Muscle of leg (tissue), 16 donors: ENCODE measurements around the gene CDKAL1. TPM values are rescaled to one million over a fixed set of nuclear protein-coding genes. Genes with fewer than 3 reads are reported as not detected.
A peak's percentile ranks its signal among the peaks of the same experiment; 100 is the strongest.

Experiments used
- DNase-seq: peaks from one replicate; pipeline ENCODE4 v3.0.0; 2013
- H3K27ac ChIP-seq: one replicate; pipeline ENCODE4 v1.5.1; 2013; ENCODE audit warnings: mild to moderate bottlenecking, low read length, control low read depth
- H3K27me3 ChIP-seq: one replicate; pipeline ENCODE4 v1.6.1; 2013; ENCODE audit warnings: low read length; ENCODE audit not compliant: control insufficient read depth, insufficient read depth
- H3K36me3 ChIP-seq: one replicate; pipeline ENCODE4 v1.6.1; 2013; ENCODE audit warnings: low read length; ENCODE audit not compliant: control insufficient read depth, insufficient read depth
- H3K4me1 ChIP-seq: one replicate; pipeline ENCODE4 v1.6.1; 2013; ENCODE audit warnings: low read length; ENCODE audit not compliant: control insufficient read depth, insufficient read depth
- H3K4me3 ChIP-seq: one replicate; pipeline ENCODE4 v1.5.1; 2013; ENCODE audit warnings: low read length, control low read depth
- H3K9me3 ChIP-seq: replicated peaks from 2 replicates; pipeline ENCODE4 v1.6.1; 2013; ENCODE audit warnings: low read depth, low read length; ENCODE audit not compliant: control insufficient read depth
- WGBS: methylation state at CpG from one replicate; pipeline ENCODE4 v1.1.5; 2013; ENCODE audit warnings: missing lambda C conversion rate; ENCODE audit not compliant: insufficient coverage; 5-methylcytosine and 5-hydroxymethylcytosine counted together
- long read RNA-seq, 11 donors: transcript quantifications; one replicate each; lab custom pipeline, GENCODE V29; 2026
- polyA plus RNA-seq, 8 donors: library from polyadenylated mRNA; unstranded; fragments of 120-200 nt; gene quantifications; one replicate each; pipeline versions ENCODE4 v1.2.1 to v1.2.3, GENCODE V29; 2013; ENCODE audit warnings: inconsistent platforms in 1 of 8, low replicate concordance in 1 of 8; ENCODE audit not compliant: insufficient read length in 8 of 8, insufficient read depth in 1 of 8
- total RNA-seq: library from RNA; stranded (reverse); fragments of 120-200 nt; gene quantifications from one replicate; pipeline ENCODE4 v1.2.4, GENCODE V29; 2013

Gene CDKAL1
- 23.6 TPM for total RNA-seq
- 10 to 100 TPM; 11.0 to 14.9 (median 12.7) TPM for polyA plus RNA-seq
- long read RNA-seq, donor 1, partial matches to known transcripts: 9 of 9 reads
- long read RNA-seq, donor 1, other reads (novel, unspliced or antisense): 0 of 9 reads
- long read RNA-seq, donor 2: 0 reads
- long read RNA-seq, donor 3, partial matches to known transcripts: 0 of 1 reads
- long read RNA-seq, donor 3, other reads (novel, unspliced or antisense): 0 of 1 reads
- long read RNA-seq, donor 4: 0 reads
- long read RNA-seq, donor 5, partial matches to known transcripts: 0 of 2 reads
- long read RNA-seq, donor 5, other reads (novel, unspliced or antisense): 0 of 2 reads
- long read RNA-seq, donor 6, partial matches to known transcripts: 14 of 18 reads
- long read RNA-seq, donor 6, other reads (novel, unspliced or antisense): 0 of 18 reads
- long read RNA-seq, donor 7, partial matches to known transcripts: 0 of 1 reads
- long read RNA-seq, donor 7, other reads (novel, unspliced or antisense): 0 of 1 reads
- long read RNA-seq, donor 8, partial matches to known transcripts: 8 of 9 reads
- long read RNA-seq, donor 8, other reads (novel, unspliced or antisense): 0 of 9 reads
- long read RNA-seq, donor 9: 0 reads
- long read RNA-seq, donor 10, partial matches to known transcripts: 0 of 2 reads
- long read RNA-seq, donor 10, other reads (novel, unspliced or antisense): 0 of 2 reads
- long read RNA-seq, donor 11, partial matches to known transcripts: 0 of 1 reads
- long read RNA-seq, donor 11, other reads (novel, unspliced or antisense): 0 of 1 reads

DNA sequence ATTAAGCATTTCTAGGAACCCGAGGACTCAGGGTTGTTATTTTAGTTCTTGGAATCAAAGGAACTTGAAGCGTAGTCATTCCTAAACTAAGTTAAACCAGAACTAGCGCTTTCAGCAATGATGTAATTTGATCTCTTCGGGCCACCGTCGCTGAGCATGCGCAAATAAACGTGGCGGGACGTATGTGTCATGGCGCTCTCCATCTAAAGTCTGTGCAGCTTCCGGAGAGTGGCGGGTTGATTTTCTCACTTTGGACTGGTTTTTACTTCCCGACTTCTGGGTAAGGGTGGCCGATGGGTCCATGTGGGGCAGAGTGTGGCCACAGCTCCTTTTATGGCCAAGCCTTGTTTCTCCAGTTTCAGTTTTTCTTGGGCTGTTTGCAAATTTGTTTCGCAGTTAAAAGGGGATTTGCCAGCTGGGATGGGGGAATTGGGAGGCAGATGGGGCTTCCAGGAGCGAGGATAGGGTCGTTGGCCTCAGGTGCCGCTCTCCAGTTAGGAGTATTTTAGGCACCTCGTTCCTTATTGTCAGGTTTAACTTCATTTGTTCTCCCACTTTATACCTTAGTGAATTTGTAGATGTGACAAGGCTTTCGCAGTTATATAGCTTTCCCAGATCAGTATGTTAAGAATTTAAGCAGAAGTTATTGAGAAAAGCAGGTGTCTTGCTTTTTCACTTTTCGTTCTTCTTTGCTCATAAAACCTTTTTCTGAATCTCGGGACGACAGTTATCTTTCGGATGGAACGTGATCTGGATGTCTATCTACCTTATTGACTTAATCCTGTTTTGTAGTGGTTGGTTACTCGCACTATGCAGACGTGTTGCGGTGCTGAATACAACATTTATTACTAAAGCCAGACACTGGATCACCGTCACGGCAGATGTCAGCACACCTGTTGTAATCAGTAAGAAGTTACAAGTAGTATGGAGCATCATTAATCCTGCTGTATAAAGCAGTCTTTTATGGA lies at the start of gene CDKAL1:
TSS of gene CDKAL1 (plus strand) at position 163 of the 968 bp plus-strand sequence. CDS start 11,894 bp downstream, outside the sequence.
- Histone ChIP-seq H3K9me3 (no peaks in the 10 kb centered on the region), H3K27me3 (peaks cover 3% of the 10 kb centered on the region), H3K36me3 (peaks cover 7% of the 10 kb centered on the region), H3K4me3 (peak within 1 kb of the TSS; percentile 87), H3K4me1 (peaks cover 7% of the 10 kb centered on the region), H3K27ac (peak within 1 kb of the TSS; percentile 92)
- DNase-seq: peak; percentile 98
- under 1% methylated on average over 14 of the region's 31 CpGs for WGBS

GRCh38 chr6:20486641-20487040 lies 47.6 kb upstream of the CDKAL1 start:
- no peak overlapping the region for H3K27ac ChIP-seq
- H3K4me1 ChIP-seq: no peaks in the 10 kb centered on the region
- WGBS: 100% methylated on average over 1 of the region's 4 CpGs
- H3K27me3 ChIP-seq: no peaks in the 10 kb centered on the region
- H3K9me3 ChIP-seq: no peaks in the 10 kb centered on the region
- DNase-seq: no peak
- H3K4me3 ChIP-seq: no peak overlapping the region
- peaks cover 22% of the 10 kb centered on the region for H3K36me3 ChIP-seq

DNA sequence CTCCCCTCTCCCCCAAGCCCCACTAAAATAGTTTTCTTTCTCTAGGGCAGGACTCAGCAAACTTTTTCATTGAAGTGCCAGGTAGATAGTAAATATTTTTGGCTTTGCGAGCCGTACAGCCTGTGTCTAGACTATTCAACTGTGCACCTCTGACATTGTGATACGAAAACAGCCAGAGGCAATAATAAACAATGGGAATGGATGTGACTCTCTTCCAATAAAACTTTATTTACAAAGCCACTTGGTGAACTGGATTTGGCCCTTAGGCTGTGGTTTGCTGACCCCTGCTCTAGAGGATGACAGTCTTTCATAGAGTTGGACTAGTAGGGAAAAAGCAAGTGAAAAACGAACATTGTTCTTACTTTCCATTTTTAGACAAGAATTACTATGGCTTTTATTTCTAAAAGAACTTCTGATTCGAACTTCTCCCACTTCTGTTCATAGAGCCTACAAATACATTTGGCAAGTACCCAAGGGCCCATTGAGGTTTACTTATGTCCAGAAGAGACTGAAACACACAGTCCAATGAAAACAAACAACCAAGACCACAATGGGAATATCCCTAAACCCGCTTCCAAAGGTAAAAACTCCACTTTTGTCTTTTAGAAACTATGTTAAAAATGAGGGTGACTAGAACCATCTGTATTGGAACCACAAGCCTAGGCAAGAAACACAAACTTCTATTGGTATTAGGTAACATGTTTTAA lies 46.4 kb upstream of the CDKAL1 start:
- Histone ChIP-seq H3K36me3 (peaks cover 22% of the 10 kb centered on the region), H3K4me3 (no peak overlapping the region), H3K4me1 (no peaks in the 10 kb centered on the region), H3K27me3 (no peaks in the 10 kb centered on the region), H3K27ac (no peak overlapping the region), H3K9me3 (no peaks in the 10 kb centered on the region)
- 100% methylated on average over 1 of the region's 6 CpGs for WGBS
- DNase-seq: no peak

GRCh38 chr6:20490591-20490990 lies 43.7 kb upstream of the CDKAL1 start:
- no CpG with 5 or more reads among the region's 6 CpGs for whole genome bisulfite sequencing
- Histone ChIP-seq H3K36me3 (peaks cover 22% of the 10 kb centered on the region), H3K4me1 (no peaks in the 10 kb centered on the region), H3K27ac (no peak overlapping the region), H3K9me3 (no peaks in the 10 kb centered on the region), H3K4me3 (no peak overlapping the region), H3K27me3 (no peaks in the 10 kb centered on the region)
- DNase-seq: no peak

GRCh38 chr6:20492099-20492498 lies 42.2 kb upstream of the CDKAL1 start:
- Histone ChIP-seq H3K36me3 (peaks cover 22% of the 10 kb centered on the region), H3K27me3 (no peaks in the 10 kb centered on the region), H3K9me3 (no peaks in the 10 kb centered on the region), H3K4me1 (no peaks in the 10 kb centered on the region), H3K4me3 (no peak overlapping the region), H3K27ac (no peak overlapping the region)
- no CpG with 5 or more reads among the region's 2 CpGs for WGBS
- DNase-seq: no peak

GRCh38 chr6:20497216-20498040 lies 36.8 kb upstream of the CDKAL1 start:
- Histone ChIP-seq H3K4me1 (no peaks in the 10 kb centered on the region), H3K27ac (no peak overlapping the region), H3K9me3 (no peaks in the 10 kb centered on the region), H3K27me3 (no peaks in the 10 kb centered on the region), H3K36me3 (no peaks in the 10 kb centered on the region), H3K4me3 (no peak overlapping the region)
- DNase-seq: peak; percentile 43
- WGBS: 63% methylated on average over 5 of the region's 8 CpGs

DNA sequence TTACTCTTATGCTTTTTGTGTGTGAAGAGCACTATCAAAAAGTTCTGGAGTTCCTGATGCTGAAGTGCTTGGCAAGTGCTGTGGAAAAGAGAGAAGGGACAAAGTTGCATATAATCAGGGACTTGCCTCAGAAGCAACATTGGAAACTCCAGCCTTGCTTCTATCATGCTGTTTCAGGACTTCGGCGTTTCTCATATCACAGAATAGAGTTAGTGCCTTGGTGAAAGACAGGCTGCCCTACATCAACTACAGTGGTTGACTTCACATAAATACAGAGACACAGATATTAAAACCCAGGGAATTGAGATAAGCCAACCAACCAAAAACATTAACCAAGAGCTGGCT lies 36.2 kb upstream of the CDKAL1 start:
- no CpG with 5 or more reads among the region's 2 CpGs for WGBS
- Histone ChIP-seq H3K36me3 (no peaks in the 10 kb centered on the region), H3K27me3 (no peaks in the 10 kb centered on the region), H3K9me3 (no peaks in the 10 kb centered on the region), H3K4me3 (no peak overlapping the region), H3K4me1 (no peaks in the 10 kb centered on the region), H3K27ac (no peak overlapping the region)
- DNase-seq: no peak

GRCh38 chr6:20509212-20509611 lies 25.0 kb upstream of the CDKAL1 start:
- no peaks in the 10 kb centered on the region for H3K4me1 ChIP-seq
- no peaks in the 10 kb centered on the region for H3K9me3 ChIP-seq
- no CpG with 5 or more reads among the region's 2 CpGs for WGBS
- no peaks in the 10 kb centered on the region for H3K27me3 ChIP-seq
- no peak overlapping the region for H3K4me3 ChIP-seq
- DNase-seq: no peak
- no peak overlapping the region for H3K27ac ChIP-seq
- no peaks in the 10 kb centered on the region for H3K36me3 ChIP-seq

- no peak overlapping the region for H3K4me3 ChIP-seq
- H3K36me3 ChIP-seq: no peaks in the 10 kb centered on the region
- WGBS: 100% methylated on average over 1 of the region's 2 CpGs
- H3K9me3 ChIP-seq: no peaks in the 10 kb centered on the region
- no peaks in the 10 kb centered on the region for H3K4me1 ChIP-seq
- H3K27ac ChIP-seq: no peak overlapping the region
- DNase-seq: no peak
- no peaks in the 10 kb centered on the region for H3K27me3 ChIP-seq
Observed at GRCh38 chr6:20511852-20512251, 22.4 kb upstream of the CDKAL1 start.
